Body of pancreas (tissue), 4 donors: Measurements from ENCODE around the gene HAUS2.

Experiments used
- POLR2A ChIP-seq, 3 donors: fragments of 450-650 bp; IDR thresholded peaks; one replicate each; pipeline ENCODE4 v1.6.1; 2016; ENCODE audit warnings: antibody characterized with exemption in 3 of 3, mild to moderate bottlenecking in 2 of 3
- TF ChIP-seq, protein P1 (sequence below), 7 experiments: fragments of 450-650 bp in 4 of 7; fragments of 200-600 bp in 3 of 7; sonication (generic) in 3 of 7; IDR thresholded peaks; one replicate each; pipeline ENCODE4 v1.5.1; 2016 to 2019; ENCODE audit warnings: antibody characterized with exemption in 7 of 7

DNA sequence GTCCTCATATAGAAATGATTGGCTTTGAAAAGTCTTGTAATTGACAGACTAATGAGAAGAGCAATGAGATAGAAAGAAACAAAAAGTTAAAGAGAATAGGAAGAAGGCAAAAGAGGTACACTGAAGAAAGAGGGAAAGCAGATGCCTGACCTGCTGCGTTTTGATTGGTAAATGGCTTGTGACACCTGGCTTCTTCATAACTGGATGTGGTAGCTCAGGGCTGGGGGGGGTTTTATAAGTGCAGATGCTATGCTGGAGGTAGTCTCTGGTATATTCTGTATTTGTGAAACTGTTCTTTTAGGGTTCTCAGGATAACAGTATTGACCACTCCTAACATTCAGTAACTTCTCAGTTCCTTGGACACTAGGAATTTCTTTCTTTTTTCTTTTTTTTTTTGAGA is 28.1 kb downstream of the HAUS2 start:
- TF ChIP-seq, protein P1, sequence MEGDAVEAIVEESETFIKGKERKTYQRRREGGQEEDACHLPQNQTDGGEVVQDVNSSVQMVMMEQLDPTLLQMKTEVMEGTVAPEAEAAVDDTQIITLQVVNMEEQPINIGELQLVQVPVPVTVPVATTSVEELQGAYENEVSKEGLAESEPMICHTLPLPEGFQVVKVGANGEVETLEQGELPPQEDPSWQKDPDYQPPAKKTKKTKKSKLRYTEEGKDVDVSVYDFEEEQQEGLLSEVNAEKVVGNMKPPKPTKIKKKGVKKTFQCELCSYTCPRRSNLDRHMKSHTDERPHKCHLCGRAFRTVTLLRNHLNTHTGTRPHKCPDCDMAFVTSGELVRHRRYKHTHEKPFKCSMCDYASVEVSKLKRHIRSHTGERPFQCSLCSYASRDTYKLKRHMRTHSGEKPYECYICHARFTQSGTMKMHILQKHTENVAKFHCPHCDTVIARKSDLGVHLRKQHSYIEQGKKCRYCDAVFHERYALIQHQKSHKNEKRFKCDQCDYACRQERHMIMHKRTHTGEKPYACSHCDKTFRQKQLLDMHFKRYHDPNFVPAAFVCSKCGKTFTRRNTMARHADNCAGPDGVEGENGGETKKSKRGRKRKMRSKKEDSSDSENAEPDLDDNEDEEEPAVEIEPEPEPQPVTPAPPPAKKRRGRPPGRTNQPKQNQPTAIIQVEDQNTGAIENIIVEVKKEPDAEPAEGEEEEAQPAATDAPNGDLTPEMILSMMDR (IDR thresholded peaks at IDR 0.05), result no peak
- TF ChIP-seq POLR2A (IDR thresholded peaks at IDR 0.05), result no peak
